K562 (cell line): ENCODE measurements around the gene RNF31. TPM values are rescaled to one million over a fixed set of nuclear protein-coding genes. Genes with fewer than 3 reads are reported as not detected.

Experiments used
- MEF2D ChIP-seq: conservative IDR thresholded peaks from 2 replicates; pipeline ENCODE4 v1.6.1; 2016; ENCODE audit warnings: low read depth, missing genetic modification characterization, missing compliant biosample characterization
- MNT ChIP-seq, 2 experiments: fragments of 450-650 bp; conservative IDR thresholded peaks; 2 replicates each; pipeline ENCODE4 v1.6.1; 2017; ENCODE audit warnings: mild to moderate bottlenecking in 2 of 2, moderate library complexity in 2 of 2
- NFIC ChIP-seq: fragments of 450-650 bp; IDR thresholded peaks from 2 replicates; pipeline ENCODE4 v1.6.1; 2017; ENCODE audit warnings: mild to moderate bottlenecking, inconsistent platforms
- NR2C1 ChIP-seq, 2 experiments: fragments of 450-650 bp; IDR thresholded peaks; 2 replicates each; pipeline ENCODE4 v1.6.1; 2017; ENCODE audit warnings: mild to moderate bottlenecking in 2 of 2, antibody characterized with exemption in 1 of 2, inconsistent platforms in 1 of 2, missing compliant biosample characterization in 1 of 2, missing genetic modification characterization in 1 of 2
- RFX5 ChIP-seq: IDR thresholded peaks from 2 replicates; pipeline ENCODE4 v1.6.1; 2011; ENCODE audit warnings: low read depth, mild to moderate bottlenecking, improper control_type of control experiment, low read length
- SMAD2 ChIP-seq: fragments of 150-350 bp; IDR thresholded peaks from 2 replicates; pipeline ENCODE4 v1.6.1; 2014; ENCODE audit warnings: low read depth, mild to moderate bottlenecking, low read length
- SRSF3 ChIP-seq: fragments of 200-400 bp; formaldehyde crosslinking; IDR thresholded peaks from 2 replicates; pipeline ENCODE4 v1.6.1; 2016; ENCODE audit warnings: mild to moderate bottlenecking, low read length, moderate library complexity; ENCODE audit not compliant: insufficient read depth
- TFAM ChIP-seq: fragments of 250-450 bp; sonication (Bioruptor Pico); conservative IDR thresholded peaks from 2 replicates; pipeline ENCODE4 v1.5.0; 2021; ENCODE audit warnings: mild to moderate bottlenecking, moderate library complexity
- TFE3 ChIP-seq: fragments of 450-650 bp; formaldehyde crosslinking; IDR thresholded peaks from 2 replicates; pipeline ENCODE4 v1.4.0; 2020; ENCODE audit warnings: mild to moderate bottlenecking, mixed read lengths
- ZKSCAN8 ChIP-seq: fragments of 200-800 bp; sonication (Bioruptor generic); IDR thresholded peaks from 2 replicates; pipeline ENCODE4 v1.6.1; 2016; ENCODE audit warnings: missing genetic modification characterization, missing compliant biosample characterization
- ZNF696 ChIP-seq: fragments of 250-450 bp; sonication (Bioruptor Pico); conservative IDR thresholded peaks from 2 replicates; pipeline ENCODE4 v1.4.0; 2020; ENCODE audit warnings: mild to moderate bottlenecking, moderate library complexity
- ZNF707 ChIP-seq: fragments of 250-450 bp; sonication (Bioruptor Pico); conservative IDR thresholded peaks from 2 replicates; pipeline ENCODE4 v1.8.0; 2022; ENCODE audit warnings: inconsistent platforms, mild to moderate bottlenecking, moderate library complexity
- polyA plus RNA-seq, 8 experiments: library from polyadenylated mRNA; depleted of rRNA in 4 of 8; stranded (reverse) in 5 of 8; unstranded in 3 of 8; fragments of >200 nt; fragmentation: Nextera tagmentation in 2 of 8; fragmentation: Illumina TruSeq in 1 of 8; extraction: Ambion mirVana in 2 of 8; extraction: Trizol in 1 of 8; gene quantifications; 2 replicates each; pipeline versions ENCODE4 v1.2.1 to v1.2.3, GENCODE V29; 2011 to 2014; ENCODE audit warnings: inconsistent platforms in 1 of 8, missing spikeins in 1 of 8
- total RNA-seq, 7 experiments: library from RNA; depleted of rRNA in 6 of 7; stranded (reverse); fragments of >200 nt in 6 of 7; fragmentation: Illumina TruSeq in 2 of 7; extraction: Trizol in 2 of 7; gene quantifications; 2 replicates each; pipeline versions ENCODE4 v1.2.1 to v1.2.3, GENCODE V29; 2011 to 2021; ENCODE audit warnings: low replicate concordance in 1 of 7
- TF ChIP-seq, protein P1 (sequence below): fragments of 450-650 bp; IDR thresholded peaks from 2 replicates; pipeline ENCODE4 v1.6.1; 2016; ENCODE audit warnings: borderline replicate concordance
- TF ChIP-seq, protein P2 (sequence below): fragments of 200-800 bp; sonication (Bioruptor generic); IDR thresholded peaks from 2 replicates; pipeline ENCODE4 v1.6.1; 2017; ENCODE audit warnings: missing genetic modification characterization, missing compliant biosample characterization
- TF ChIP-seq, protein P3 (sequence below): fragments of 250-450 bp; sonication (Bioruptor Pico); IDR thresholded peaks from 2 replicates; pipeline ENCODE4 v1.4.0; 2020; ENCODE audit warnings: mild to moderate bottlenecking

RNF31 gene
- total and polyA plus RNA-seq, 9 of the 15 experiments (the other 6 are each of a cell fraction or from before 2014, with no cell fraction given): 3.1 to 47.6 (median 19.1) TPM

DNA sequence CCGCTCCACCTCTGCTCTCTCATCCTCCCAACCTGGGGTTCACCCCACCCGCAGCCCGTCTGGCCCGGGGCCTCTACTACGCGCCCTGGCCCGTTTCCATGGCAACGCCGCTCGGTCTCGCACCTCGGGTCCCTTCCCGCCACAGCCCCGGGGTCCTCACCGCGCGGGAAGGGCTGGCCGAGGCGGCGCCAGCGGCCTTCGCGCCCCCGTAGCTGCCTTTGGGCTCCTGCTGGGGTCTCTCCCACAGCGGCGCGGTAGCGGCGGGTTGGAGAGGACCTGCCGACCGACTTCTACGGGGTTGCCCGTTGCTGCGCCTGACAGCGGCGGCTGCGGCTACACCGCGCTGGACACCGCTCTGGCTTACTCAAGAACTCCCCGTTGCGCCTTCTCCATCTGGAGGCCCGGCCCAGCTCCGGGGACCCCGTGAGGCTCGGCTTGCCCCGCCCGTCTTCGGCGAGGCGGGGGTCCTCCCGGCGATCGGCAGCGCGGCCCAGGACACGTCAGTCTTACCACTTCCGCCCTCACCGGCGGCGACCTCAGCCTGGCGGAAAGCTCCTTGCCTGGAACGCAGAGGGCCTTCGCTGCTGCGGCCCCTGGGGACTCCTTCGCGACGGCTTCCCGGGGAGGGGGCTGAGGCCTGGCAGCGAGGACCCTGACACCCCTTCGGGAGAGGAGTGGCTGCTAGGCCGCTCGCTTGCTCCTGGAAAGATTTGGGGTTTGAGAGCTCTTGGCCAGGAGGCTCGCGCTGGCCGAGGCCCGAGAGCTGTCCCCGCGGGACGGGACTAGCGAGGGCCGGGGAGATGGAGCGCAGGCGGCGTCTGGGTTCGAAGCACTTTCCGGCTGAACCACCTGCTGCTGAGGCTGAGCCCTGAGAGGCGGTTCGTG is 48.1 kb downstream of the RNF31 start, which contains the start of gene TM9SF1 (continued):
- no peak for TF ChIP-seq MEF2D (tag)
- TF ChIP-seq TFE3: no peak
- TF ChIP-seq, protein P1, sequence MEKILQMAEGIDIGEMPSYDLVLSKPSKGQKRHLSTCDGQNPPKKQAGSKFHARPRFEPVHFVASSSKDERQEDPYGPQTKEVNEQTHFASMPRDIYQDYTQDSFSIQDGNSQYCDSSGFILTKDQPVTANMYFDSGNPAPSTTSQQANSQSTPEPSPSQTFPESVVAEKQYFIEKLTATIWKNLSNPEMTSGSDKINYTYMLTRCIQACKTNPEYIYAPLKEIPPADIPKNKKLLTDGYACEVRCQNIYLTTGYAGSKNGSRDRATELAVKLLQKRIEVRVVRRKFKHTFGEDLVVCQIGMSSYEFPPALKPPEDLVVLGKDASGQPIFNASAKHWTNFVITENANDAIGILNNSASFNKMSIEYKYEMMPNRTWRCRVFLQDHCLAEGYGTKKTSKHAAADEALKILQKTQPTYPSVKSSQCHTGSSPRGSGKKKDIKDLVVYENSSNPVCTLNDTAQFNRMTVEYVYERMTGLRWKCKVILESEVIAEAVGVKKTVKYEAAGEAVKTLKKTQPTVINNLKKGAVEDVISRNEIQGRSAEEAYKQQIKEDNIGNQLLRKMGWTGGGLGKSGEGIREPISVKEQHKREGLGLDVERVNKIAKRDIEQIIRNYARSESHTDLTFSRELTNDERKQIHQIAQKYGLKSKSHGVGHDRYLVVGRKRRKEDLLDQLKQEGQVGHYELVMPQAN: peak; percentile 72; the same call in 1 of the 2 replicates
- TF ChIP-seq ZNF707 (CRISPR knock-in tag): no peak
- no peak for TF ChIP-seq SRSF3
- TF ChIP-seq, protein P2, sequence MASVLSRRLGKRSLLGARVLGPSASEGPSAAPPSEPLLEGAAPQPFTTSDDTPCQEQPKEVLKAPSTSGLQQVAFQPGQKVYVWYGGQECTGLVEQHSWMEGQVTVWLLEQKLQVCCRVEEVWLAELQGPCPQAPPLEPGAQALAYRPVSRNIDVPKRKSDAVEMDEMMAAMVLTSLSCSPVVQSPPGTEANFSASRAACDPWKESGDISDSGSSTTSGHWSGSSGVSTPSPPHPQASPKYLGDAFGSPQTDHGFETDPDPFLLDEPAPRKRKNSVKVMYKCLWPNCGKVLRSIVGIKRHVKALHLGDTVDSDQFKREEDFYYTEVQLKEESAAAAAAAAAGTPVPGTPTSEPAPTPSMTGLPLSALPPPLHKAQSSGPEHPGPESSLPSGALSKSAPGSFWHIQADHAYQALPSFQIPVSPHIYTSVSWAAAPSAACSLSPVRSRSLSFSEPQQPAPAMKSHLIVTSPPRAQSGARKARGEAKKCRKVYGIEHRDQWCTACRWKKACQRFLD (CRISPR knock-in tag): no peak
- TF ChIP-seq, protein P3, sequence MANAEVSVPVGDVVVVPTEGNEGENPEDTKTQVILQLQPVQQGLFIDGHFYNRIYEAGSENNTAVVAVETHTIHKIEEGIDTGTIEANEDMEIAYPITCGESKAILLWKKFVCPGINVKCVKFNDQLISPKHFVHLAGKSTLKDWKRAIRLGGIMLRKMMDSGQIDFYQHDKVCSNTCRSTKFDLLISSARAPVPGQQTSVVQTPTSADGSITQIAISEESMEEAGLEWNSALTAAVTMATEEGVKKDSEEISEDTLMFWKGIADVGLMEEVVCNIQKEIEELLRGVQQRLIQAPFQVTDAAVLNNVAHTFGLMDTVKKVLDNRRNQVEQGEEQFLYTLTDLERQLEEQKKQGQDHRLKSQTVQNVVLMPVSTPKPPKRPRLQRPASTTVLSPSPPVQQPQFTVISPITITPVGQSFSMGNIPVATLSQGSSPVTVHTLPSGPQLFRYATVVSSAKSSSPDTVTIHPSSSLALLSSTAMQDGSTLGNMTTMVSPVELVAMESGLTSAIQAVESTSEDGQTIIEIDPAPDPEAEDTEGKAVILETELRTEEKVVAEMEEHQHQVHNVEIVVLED (CRISPR knock-in tag): peak; percentile 69
- TF ChIP-seq ZNF696 (CRISPR knock-in tag): no peak
- peak; percentile 12 for TF ChIP-seq NFIC
- TF ChIP-seq ZKSCAN8 (CRISPR knock-in tag): no peak
- TF ChIP-seq NR2C1 (IDR thresholded peaks at IDR 0.05): no peak
- TF ChIP-seq NR2C1 (tag; IDR thresholded peaks at IDR 0.05): 0 out of 2 replicates have a peak, but pooled peaks have one; percentile 41
- no peak for TF ChIP-seq RFX5
- peak; percentile 42 to 72; a peak in 3 of 4 replicates for TF ChIP-seq MNT (conservative IDR thresholded peaks at IDR 0.05)
- no peak for TF ChIP-seq SMAD2
- TF ChIP-seq TFAM (CRISPR knock-in tag): no peak
